Measurements from ENCODE around the gene MRGPRE. TPM values are rescaled to one million over a fixed set of nuclear protein-coding genes. Genes with fewer than 3 reads are reported as not detected.

The MRGPRE gene
- total RNA-seq, 6 experiments from 2014 or later = not detected

DNA sequence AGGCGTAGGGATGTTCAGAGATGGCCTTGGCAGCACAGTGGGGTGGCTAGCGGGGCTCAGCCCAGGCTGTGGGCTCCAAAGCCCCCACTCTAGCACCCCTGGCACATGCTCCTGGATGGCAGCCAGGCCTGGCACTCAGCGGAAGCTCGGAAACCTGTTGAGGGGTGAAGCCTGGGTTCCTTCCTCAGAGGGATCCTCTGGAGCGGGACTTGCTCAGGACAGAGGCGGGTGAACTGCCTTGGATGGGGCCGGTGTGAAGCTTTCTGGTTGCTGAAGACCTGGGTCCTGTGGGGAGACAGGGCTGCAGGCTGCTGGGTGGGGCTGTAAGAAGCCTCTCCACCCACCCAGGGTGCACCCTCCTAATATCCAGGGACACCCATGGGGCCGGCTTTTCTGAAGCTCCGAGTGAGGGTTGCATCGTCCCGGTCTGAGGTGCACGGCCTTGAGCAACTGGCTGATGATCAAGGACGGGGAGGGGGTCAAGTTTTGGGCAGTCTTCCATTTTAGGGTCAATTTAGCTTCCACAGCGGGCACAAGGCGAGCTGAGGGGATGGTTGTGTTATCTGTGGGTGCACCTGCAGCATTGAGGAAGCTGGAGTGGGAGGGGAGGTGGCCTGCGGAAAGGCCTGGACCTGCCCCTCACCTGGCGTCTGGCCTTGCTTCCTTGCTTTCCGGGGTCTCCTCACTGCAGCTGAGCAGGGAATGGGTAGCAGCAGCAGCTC, 5.2 kb downstream of the MRGPRE start:
- Mint-ChIP-seq H3K27ac (no peak overlapping the region), H3K9me3 (no peaks in the 10 kb centered on the region), H3K27me3 (ENCODE audit: insufficient read depth) (peaks cover 17% of the 10 kb centered on the region), H3K36me3 (ENCODE audit: low read depth) (no peaks in the 10 kb centered on the region), H3K4me3 (no peak overlapping the region), H3K4me1 (ENCODE audit: low read depth) (peaks cover 7% of the 10 kb centered on the region; the same call in 1 of the 2 replicates)
- no peak for DNase-seq
- TF ChIP-seq, protein P1, sequence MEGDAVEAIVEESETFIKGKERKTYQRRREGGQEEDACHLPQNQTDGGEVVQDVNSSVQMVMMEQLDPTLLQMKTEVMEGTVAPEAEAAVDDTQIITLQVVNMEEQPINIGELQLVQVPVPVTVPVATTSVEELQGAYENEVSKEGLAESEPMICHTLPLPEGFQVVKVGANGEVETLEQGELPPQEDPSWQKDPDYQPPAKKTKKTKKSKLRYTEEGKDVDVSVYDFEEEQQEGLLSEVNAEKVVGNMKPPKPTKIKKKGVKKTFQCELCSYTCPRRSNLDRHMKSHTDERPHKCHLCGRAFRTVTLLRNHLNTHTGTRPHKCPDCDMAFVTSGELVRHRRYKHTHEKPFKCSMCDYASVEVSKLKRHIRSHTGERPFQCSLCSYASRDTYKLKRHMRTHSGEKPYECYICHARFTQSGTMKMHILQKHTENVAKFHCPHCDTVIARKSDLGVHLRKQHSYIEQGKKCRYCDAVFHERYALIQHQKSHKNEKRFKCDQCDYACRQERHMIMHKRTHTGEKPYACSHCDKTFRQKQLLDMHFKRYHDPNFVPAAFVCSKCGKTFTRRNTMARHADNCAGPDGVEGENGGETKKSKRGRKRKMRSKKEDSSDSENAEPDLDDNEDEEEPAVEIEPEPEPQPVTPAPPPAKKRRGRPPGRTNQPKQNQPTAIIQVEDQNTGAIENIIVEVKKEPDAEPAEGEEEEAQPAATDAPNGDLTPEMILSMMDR (IDR thresholded peaks at IDR 0.05) = no peak

DNA sequence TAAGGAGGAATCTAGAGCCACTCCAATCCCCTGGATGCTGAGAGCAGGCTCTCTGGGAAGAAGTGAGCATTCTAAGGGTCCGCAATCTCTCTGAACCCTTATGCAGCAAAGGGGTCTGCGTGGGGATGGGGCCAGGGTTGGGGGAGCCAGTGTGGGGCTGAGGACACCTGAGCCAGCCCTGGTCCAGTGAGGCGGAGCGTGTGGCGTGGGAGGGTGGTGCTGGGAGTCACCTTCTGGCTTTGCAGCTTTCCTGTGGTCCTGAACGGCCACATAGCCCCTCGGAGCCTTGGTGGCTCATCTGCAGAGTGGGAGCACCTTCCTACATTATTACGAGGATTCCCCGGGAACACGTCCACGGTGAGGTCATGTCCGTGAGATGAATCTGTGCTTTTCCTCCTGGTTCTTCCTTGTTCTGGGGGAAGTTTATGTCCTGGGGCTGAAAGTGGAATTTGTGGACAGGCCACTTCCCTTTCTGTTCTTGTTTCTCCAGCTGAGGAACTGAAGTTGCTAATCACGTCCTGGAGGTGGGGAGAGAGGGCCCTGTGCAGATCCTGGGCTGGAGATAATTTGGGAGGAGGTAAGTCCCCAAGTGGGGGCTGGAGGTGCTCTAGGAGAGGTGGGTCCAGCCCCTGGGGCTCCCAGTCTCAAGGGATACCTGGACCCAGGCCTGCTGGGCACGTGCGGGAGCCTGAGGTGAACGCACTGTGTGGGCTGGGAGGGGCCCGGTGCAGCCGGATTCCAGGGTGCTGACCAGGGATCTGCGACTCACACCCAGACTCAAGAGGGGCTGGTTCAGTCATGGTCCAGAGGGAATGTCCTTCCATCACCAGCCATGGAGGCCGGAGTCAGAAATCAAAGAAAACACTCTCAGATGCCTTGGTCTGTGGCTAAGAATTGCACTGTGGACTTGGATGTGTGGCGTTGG, 6.1 kb downstream of the MRGPRE start:
- H3K4me1 Mint-ChIP-seq (ENCODE audit: low read depth) = 0 out of 2 replicates have a peak, but pooled peaks cover 6% of the 10 kb centered on the region
- no peak for DNase-seq
- peaks cover 20% of the 10 kb centered on the region for H3K27me3 Mint-ChIP-seq (ENCODE audit: insufficient read depth)
- H3K4me3 Mint-ChIP-seq = no peak overlapping the region
- H3K9me3 Mint-ChIP-seq = no peaks in the 10 kb centered on the region
- H3K27ac Mint-ChIP-seq = no peak overlapping the region
- TF ChIP-seq, protein P1 (IDR thresholded peaks at IDR 0.05) = no peak
- H3K36me3 Mint-ChIP-seq (ENCODE audit: low read depth) = no peaks in the 10 kb centered on the region

DNA sequence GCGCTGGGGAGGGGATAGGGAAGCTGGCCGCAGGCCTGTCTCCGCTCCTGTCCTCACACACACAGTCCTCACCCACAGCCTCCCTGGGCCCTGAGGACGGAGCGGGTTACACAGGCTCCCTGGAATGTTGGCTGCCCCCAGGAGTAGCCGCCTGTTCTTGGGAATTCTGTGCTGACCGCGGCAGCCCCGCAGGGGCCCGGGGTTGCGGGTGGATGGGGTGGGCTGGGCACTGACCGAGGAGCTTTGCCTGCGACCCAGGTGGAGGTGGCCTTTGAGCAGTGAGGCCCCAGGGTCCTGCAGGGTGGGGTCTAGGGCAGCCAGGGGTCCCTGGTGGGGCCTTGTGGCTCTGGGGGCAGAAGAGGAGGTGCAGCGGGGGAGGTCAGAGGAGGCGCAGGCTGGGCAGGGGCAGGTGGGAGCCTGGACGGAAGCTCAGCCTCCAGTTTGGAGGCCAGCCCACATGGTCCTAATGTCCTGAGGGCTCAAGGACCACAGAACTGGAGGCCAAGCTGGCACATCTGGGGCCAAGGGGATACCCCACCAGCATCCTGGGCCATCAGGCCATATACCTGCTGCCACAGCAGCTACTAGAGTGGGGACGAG, 7.0 kb downstream of the MRGPRE start:
- TF ChIP-seq, protein P1 (IDR thresholded peaks at IDR 0.05) = no peak
- no peaks in the 10 kb centered on the region for H3K36me3 Mint-ChIP-seq (ENCODE audit: low read depth)
- no peak for DNase-seq

DNA sequence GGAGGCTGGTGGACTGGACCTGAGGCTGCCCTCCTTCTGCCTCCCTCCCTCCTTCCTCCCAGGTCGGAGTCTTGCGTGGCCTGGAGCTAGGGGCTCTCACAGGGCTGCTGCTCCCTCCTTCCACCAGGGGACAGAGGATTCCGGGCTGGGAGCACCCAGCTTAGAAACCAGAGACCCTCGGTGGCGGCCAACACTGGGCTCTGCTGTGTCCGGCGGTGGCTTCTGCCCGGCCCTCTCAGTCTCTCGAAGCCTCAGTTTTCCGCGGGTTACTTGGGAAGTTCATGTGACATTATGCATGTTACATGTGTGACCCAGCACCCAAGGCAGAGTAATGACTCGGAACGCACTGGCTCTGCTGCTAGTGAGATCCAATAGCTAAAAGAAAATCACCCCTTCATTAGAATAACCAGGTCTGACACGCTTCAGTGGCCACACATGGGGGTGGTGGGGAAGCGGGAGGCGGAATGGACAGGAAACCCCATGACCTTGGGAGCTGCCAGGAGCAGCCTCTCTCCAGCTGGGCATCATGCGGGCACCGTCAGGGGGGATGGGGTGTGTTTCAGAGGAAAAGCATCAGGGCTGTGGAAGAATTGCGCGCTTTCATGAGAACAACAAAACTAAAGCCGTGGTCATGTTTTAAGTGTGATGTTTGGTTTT, 7.7 kb downstream of the MRGPRE start:
- Mint-ChIP-seq H3K9me3 (no peaks in the 10 kb centered on the region), H3K4me3 (no peak overlapping the region), H3K36me3 (ENCODE audit: low read depth) (no peaks in the 10 kb centered on the region), H3K27me3 (ENCODE audit: insufficient read depth) (peaks cover 26% of the 10 kb centered on the region), H3K4me1 (ENCODE audit: low read depth) (0 out of 2 replicates have a peak, but pooled peaks cover 6% of the 10 kb centered on the region), H3K27ac (no peak overlapping the region)
- no peak for DNase-seq
- TF ChIP-seq, protein P1 (IDR thresholded peaks at IDR 0.05) = no peak

More for the DNA sequence above, 7.0 kb downstream of the MRGPRE start:
- Mint-ChIP-seq H3K4me1 (ENCODE audit: low read depth) (0 out of 2 replicates have a peak, but pooled peaks cover 6% of the 10 kb centered on the region), H3K27ac (no peak overlapping the region), H3K9me3 (no peaks in the 10 kb centered on the region), H3K27me3 (ENCODE audit: insufficient read depth) (peaks cover 20% of the 10 kb centered on the region), H3K4me3 (no peak overlapping the region)

DNA sequence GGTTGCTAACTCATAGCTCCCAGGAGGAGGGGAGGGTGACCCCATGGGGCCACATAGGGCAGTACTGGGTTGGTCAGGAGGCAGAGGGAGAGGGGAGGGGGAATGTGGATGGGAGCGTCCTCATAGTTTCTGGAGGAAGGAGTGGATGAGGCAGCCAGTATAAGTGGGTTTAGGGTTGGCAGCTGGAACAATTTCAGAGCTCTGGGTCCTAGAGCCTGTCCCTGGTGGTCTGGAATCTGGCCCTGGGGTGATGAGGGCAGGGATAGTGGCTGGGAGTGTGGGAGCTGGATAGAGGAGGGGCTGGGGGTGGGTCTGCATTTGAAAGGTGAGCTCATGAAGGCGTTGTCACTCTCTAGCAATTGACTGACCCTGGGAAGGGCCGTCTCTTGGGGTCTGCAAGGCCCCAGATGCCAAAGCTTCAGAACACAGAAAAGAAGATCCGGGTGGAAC, 8.3 kb downstream of the MRGPRE start:
- H3K27me3 Mint-ChIP-seq (ENCODE audit: insufficient read depth) = peaks cover 27% of the 10 kb centered on the region
- no peak for DNase-seq
- H3K27ac Mint-ChIP-seq = no peak overlapping the region
- 0 out of 2 replicates have a peak, but pooled peaks cover 6% of the 10 kb centered on the region for H3K4me1 Mint-ChIP-seq (ENCODE audit: low read depth)
- no peaks in the 10 kb centered on the region for H3K9me3 Mint-ChIP-seq
- no peaks in the 10 kb centered on the region for H3K36me3 Mint-ChIP-seq (ENCODE audit: low read depth)
- TF ChIP-seq, protein P1 (IDR thresholded peaks at IDR 0.05) = no peak
- no peak overlapping the region for H3K4me3 Mint-ChIP-seq
